GM19372 (cell line): ENCODE data around the gene DHX8.
"Not testable (repeated sequence)": the region's sequence is repeated elsewhere in the genome, so short reads cannot be mapped to it uniquely, and the experiment has no call there.

Source experiments
- ATAC-seq: cut with Tn5 transposase; IDR thresholded peaks from one replicate; pipeline ENCODE4 v1.9.1; 2021; ENCODE audit warnings: mild to moderate bottlenecking, low read depth, moderate library complexity; ENCODE audit not compliant: unreplicated experiment

Gene DHX8

DNA sequence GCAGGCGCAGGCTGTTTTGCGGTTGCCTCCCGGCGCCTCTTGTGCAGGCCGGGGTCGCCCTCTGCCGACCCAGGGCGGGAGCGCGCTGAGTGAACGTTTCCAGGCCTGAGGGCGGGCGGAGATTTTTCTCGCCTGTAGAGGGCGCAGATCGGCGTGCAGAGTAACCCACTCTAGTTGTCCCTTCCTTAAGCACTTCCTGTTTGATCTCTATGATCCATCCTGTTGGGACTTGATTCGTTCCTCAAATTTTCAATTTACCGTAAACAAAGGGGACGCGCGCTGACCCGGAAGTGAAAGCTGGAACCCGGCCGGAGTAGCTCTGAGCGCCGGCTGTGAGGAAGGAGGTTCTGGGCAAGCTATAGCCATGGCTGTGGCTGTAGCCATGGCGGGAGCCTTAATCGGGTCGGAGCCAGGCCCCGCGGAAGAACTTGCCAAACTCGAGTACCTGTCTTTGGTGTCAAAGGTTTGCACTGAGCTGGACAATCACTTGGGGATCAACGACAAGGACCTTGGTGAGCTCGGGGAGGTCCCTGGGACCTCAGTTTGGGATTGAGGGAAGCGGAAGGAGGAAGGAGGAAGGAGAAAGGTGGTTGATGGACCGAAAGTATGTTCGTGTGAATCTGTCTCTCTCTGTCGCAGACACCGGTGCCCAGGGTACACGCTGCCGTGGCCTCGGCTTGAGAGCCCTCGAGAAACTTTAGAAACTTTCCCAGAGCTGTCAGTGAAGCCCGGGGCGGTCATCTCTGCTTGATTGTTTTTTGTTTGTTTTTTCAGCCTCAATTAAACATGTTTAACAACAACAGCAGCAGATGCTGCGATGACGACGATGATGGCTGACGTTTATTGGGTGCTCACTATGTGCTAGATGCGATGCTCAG, at the start of gene DHX8:
TSS of gene DHX8 (plus strand) at position 302 of the 878 bp plus-strand sequence. CDS start at position 365, 63 bp downstream.
- peak; percentile 95 for ATAC-seq

DNA sequence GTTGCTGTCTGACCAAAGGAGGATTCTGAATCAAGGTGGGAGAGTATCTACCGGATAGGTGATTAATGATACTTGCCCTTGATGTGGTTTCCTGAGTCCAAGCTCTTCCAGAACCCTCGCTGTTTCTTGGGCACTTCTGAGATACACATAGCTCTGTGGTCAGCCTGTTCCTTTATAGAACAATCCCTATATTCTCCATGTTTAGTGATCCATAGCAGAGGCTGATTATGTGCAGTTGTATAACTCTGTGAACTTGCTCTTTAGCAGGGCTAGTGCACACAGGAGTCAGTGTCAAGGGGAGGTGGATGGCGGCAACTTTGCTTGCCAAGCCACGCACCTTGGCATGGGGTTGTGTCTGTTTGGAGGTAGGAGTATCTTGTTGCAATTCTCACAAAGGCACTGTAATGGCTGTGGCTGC, 48.9 kb upstream of the DHX8 start:
- no peak for ATAC-seq

DNA sequence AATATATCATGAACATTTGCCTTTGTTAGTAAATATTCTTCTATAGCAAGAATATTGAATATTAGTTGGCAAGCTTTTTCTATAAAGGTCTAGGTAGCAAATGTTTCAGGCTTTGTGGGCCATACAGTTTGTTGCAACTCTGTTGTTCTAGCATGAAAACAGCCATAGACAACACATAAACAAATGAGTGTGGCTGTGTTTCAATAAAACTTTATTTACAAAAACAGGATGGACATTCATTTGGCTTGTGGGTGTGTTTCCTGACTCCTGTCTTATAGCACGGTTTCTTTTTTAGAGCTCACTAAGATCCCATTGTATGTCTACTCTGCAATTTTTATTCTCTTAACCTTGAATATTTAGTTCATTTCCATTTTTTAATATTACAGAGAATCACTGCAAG, 46.0 kb upstream of the DHX8 start:
- ATAC-seq: no peak

DNA sequence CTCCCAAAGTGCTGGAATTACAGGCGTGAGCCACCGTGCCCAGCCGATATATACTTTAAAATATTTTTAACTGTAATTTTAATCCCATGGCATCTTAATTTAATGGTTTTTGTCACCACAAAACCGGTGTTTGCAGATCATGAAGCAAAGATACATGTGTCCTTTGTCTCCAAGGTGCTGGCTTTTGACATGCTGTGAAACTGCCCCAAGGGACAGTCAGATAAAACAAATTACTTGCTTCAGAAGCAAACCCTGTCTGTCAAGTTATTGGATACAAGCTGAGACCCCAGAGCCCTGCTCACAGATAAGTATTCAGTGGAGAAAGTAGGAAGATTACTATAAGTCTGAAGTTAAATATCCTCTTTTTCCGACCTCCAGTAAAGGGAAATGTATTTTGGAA, 45.1 kb upstream of the DHX8 start:
- no peak for ATAC-seq

DNA sequence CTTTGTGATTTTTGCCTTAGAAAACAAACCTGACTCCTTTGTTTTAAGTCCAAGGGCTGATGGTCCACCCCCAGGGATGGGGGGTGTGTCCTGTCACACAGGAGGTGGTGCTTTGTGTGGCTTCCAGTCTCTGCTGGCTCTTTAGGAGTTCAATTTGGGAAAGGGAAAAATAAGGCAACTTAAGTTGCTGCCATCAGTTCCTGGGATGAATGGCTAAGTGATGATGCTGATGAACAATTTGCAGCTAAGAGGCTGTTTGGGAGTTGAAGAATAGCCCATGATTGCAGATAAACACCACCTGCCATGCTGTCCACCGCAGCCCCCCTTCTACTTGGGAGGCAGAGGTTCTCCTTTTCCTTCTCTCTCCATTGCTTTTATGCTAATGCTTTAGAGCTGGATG, 44.7 kb upstream of the DHX8 start:
- no peak for ATAC-seq

DNA sequence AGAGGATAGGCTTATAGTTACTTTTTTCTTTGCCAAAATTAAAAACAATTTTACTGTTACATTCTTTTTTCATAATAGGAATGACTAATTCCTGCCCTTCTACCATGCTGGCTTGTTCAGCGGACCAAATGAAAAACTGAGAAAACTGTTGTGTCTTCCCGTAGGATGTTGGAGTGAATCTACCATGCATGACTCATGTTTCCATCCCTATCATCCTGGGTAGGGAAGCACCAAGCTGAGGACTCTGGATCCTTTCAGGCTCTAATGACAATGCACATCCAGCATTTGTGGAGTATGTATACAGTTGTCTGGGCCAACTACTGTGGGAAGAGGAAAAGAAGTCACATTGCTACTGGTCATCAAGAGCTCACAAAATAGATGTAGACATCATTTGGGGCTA, 41.1 kb upstream of the DHX8 start:
- no peak for ATAC-seq

DNA sequence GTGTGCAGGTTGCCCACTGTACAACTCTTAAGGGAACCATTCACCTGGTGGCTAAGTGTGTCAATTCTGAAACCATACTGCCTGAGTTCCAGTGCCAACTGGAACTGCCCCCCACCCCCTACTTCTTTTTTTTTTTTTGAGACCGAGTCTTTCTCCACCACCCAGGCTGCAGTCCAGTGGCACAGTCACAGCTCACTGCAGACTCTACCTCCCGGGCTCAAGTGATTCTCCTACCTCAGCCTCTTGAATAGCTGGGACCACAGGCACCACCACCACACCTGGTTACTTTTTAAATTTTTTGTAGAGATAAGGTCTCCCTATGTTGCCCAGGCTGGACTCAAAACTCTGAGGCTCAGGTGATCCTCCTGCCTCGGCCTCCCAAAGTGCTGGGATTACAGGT, 40.4 kb upstream of the DHX8 start:
- ATAC-seq: no peak

DNA sequence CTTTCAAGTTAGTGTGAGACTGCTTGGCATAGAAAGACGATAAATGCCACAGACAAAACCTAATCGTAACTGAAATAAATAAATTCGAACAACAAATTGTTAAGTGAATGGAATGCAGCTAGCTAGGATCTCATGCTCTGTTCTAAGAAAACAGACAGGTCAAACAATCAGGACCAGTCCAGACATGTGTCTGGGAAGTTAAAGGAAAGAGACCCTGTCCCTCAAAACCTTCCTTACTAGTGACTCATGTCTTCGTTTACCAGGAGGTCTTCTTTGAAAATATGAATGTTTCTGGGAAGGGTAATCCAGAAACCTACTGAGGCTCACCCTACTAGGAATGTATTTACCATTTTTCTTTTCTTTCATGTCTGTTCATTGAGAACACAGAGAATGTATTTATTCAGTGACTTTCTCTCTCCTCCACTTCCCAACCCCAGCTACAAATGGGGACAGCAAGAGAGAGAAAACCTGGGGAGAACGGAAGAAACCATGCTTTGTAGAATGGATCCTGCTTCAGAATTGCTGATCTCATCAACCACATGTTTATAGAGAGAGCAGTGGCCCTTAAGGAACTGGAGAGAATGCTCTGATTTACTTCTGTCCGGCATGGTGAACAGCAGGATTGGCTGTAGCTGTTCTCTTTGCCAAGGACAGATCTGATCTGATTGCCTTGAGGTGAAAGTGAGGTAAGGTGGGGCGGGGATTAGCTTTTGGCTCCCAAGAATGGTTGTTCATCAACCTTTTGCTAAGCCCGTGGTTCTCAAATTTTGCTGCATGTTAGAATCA, 39.4 kb upstream of the DHX8 start:
- no peak for ATAC-seq

DNA sequence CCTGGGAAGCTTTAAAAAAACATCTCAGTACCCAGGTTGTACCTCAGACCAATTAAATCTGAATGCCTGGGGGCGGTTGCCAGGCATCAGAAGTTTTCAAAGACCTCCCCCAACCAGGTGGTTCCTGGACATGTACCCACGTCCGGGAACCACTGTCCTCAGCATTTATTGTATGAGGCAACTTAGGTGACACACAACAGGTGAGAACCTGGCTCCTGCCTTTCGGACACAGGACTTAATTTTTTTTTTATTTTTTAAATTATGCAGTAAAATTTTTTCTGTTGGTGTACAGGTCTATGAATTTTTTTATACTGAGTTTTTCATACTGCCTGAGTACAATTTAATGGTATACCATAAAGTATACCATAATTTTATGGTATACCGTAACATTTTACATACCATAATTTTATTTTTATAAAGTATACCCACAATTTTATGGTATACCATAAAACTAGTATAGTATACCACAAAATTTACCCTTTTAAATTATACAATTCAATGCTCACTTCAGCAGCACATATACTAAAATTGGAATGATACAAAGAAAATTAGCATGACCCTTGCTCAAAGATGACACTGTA, 38.7 kb upstream of the DHX8 start:
- no peak for ATAC-seq

DNA sequence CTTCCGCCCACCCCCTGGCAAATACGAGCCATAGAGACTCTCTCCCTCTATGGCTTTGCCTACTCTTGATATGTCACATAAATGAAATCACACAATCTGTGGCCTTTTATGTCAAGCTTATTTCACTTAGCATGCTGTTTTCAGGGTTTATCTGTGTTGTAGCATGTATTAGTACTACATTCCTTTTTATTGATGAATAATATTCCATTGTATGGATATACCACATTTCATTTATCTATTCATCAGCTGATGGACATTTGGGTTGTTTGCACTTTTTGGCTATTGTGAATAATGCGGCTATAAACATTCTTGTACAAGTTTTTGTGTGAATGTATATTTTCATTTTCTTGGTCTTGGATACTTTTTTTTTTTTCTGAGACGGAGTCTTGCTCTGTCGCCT, 37.0 kb upstream of the DHX8 start:
- no peak for ATAC-seq

DNA sequence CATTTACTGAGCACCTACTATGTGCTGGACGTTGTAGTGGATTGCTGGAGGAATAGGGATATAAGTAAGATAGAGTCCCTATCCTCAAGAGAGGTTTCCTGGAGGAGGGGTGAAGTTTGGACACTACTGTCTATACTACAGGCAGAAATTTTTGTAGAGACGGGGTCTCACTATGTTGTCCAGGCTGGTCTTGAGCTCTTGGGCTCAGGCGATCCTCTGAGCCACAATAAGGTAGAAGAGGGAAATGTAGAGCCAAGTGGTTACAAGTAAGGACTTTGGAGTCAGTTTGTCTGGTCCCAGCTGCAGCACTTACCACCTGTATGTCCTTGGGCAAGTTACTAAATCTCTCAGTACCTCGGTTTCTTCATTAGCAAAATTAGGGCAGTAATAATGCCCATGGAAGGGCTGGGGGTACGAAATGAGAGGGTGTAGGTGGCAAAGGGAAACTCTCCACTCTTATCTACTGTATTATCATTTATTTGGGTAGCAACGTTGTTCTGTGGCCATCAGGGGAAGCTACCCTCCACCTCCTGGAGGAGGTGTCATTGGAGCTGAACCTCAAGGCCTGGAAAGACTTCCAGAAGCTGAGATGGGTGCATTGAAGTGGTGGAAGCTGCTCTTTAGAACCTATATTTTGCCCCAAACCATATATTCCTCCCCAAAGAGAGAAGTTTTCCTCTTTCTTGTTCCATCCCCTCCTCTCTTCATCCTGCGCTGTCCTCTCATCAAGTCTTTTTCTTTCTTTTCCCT, 34.9 kb upstream of the DHX8 start:
- no peak for ATAC-seq

DNA sequence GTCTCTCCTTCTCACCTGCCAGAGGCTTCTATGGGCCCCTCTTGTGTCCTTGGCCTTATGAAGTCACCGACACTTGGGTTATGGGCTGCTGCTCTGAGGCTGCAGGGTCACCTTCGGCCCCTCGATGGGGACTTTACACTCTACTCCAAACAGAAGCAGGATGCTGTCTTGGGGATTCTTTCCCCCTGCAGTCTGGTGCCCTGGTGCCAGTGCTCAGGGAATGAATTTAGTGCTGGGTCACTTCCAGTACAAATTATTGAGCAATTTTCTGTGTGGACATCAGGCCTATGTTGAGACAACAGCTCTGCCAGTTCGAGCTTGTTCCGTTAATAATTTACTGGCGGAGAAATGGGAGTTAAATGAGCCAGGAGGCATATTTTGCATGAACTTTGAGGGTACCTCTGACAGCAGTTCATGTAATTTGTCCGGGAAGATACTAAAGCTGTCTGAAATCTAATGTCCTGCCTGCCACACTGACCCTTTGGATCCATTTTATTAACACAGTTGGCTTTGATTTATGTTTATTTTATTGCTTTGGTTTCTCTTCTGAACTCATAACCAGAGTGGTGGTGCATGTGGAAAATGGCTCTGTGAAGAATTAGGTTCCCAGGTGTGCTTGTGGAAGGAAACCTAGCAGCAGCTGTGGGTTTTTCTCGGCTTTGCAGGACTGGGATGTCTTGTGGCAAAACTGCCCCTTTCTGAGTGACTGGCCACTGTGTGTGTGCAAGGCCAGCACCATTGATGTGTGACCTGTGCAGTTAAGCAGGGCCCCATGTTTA, 34.1 kb upstream of the DHX8 start:
- ATAC-seq: no peak

DNA sequence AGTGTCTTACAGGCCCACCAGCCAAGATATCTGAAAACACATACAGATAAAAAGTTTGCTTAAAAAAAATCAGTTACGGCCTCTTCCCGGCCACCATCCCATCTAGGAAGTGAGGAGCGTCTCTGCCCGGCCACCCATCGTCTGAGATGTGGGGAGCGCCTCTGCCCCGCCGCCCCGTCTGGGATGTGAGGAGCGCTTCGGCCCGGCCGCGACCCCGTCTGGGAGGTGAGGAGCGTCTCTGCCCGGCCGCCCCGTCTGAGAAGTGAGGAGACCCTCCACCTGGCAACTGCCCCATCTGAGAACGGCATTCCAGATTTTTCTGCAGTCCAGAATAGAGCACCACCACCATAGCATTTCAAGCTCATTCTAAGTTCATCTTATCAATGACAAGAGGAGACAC, 33.0 kb upstream of the DHX8 start:
- not testable (repeated sequence) for ATAC-seq

DNA sequence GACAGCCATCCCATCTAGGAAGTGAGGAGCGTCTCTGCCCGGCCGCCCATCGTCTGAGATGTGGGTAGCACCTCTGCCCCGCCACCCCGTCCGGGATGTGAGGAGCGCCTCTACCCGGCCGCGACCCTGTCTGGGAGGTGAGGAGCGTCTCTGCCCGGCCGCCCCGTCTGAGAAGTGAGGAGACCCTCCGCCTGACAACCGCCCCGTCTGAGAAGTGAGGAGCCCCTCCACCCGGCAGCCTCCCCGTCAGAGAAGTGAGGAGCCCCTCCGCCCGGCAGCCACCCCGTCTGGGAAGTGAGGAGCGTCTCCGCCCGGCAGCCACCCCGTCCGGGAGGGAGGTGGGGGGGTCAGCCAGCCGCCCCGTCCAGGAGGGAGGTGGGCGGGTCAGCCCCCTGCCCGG, 32.0 kb upstream of the DHX8 start:
- ATAC-seq: not testable (repeated sequence)

DNA sequence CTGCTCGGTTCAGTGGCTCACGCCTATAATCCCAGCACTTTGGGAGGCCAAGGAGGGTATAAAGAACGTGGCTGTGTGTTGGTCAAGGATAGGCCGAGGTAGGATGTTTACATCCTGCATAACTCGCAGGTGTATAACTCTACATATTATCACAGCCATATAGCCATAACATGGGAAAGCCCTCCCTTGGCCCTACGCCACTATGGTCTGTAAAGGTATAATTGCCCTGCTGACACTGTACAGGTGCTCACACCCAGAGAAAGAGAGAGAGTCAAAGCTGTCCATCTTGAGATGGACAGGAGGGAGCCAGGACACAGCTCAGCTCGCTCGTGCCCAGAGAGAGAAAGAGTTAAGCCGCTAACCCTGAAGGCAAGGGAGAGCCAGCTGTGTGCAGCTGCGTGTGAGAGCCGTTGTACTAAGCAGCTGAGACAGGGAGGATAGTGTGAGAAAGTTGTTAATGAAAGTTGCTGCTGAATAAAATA, 30.4 kb upstream of the DHX8 start:
- ATAC-seq: no peak

DNA sequence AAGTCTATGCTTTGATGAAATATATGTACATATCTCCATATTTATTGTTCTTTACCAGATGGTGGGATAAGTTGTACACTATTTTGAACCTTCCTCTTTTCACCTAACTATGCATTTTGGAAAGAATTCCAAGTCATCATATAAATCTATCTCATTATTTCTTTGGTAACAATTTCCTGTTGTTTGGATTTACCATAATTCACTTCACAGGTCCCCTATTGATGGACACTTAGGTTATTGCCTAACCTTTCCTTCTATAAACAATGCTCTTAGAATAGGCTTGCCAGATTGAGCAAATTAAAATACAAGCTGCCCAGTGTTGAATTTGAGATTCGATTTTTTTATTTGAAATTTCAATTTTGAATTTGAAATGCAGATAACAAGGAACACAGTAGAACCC, 28.9 kb upstream of the DHX8 start:
- ATAC-seq: no peak

DNA sequence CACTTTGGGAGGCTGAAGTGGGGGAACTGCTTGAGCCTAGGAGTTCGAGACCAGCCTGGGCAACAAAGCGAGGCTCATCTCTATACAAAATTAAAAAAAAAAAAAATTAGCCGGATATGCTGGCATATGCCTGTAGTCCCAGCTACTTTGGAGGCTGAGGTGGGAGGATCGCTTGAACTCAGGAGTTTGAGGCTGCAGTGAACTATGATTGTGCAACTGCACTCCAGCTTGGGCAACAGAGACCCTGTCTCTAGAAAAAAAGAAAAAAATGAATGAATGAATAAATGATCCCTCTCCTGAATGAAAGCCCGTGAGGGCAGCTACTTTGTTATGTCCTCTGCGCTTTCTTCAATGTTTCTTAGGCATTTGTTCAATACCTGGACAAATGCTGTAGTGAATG, 27.7 kb upstream of the DHX8 start:
- ATAC-seq: no peak

DNA sequence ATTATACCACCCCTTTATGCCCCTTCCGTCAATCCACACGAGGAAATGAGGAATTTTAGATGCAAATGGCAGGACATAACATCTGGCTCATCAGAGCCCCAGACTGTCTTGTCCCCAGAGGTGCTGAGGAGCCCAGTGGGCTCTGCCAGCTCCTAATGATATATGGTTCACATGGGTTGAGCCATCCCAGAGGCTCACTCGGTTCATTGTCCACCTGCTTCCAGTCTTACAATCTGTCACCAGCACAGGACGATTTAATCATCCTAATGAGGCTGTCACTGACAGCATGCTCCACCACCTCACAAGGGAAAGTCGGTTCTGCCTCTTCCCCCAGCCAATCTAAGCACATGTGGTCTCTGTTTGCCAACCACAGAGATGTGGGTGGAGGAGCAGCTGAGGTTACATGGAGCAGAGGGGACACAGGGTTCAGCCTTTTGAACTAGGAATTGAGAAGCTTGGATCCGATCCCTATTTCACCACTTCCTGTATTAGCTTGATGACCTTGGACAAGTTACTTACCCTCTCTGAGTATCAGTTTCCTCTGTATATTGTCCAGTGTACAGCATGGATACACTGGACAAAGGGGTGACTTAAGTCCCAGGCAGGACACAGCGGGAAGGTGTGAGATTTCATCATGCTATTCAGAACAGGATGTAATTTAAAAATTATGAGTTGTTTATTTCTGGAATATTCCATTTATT, 27.0 kb upstream of the DHX8 start:
- ATAC-seq: no peak

DNA sequence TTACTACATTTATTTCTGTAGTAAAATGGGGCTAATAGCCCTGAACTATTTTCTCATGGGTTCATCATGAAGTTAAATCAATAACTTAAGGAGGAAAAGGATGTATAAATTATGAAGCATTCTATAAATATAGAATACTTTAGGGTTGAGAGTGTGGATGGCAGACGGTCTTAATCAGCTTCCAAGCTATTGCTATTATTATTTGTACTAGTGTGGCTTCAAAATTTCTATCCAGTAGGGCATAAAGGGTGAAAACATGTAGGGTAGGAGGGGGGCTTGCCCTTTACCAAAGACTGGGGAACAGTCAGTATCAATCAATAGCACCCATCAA, 26.4 kb upstream of the DHX8 start:
- ATAC-seq: no peak
